Stimulated activated CD4-positive, alpha-beta T cell treated with anti-CD3 and anti-CD28 coated beads, Interleukin-4, amount 100 ng/mL, for 24 hours (primary cell): ENCODE measurements around the gene NECTIN2.
"Not testable (repeated sequence)": the region's sequence is repeated elsewhere in the genome, so short reads cannot be mapped to it uniquely, and the experiment has no call there.

Experiments used
- DNase-seq: peaks from one replicate; pipeline ENCODE4 v3.0.0-alpha.2; 2020

The NECTIN2 gene

DNA sequence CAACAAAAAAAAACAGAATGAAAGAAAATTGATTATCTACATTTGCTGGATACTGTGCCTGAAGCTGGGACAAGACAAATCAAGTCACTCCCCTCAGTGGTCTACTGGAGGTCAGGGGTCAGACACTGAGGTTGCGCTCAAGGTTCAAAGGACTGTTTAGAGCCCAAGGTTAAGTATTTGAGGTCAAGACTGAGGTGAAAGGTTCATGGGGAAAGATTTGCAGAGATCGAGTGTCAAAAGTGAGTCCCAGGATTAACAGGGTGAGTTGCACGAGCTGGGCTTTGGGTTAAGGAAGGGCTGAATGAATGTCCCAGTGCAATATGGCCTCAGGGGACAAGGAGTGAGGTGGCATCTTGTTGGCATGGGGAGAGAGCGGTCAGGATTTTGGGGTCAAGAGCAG lies 41.6 kb downstream of the NECTIN2 start:
- no peak for DNase-seq

GRCh38 chr19:44888335-44888734 lies 42.2 kb downstream of the NECTIN2 start:
- DNase-seq = not testable (repeated sequence)

GRCh38 chr19:44889830-44890365 lies 43.8 kb downstream of the NECTIN2 start:
- no peak for DNase-seq

DNA sequence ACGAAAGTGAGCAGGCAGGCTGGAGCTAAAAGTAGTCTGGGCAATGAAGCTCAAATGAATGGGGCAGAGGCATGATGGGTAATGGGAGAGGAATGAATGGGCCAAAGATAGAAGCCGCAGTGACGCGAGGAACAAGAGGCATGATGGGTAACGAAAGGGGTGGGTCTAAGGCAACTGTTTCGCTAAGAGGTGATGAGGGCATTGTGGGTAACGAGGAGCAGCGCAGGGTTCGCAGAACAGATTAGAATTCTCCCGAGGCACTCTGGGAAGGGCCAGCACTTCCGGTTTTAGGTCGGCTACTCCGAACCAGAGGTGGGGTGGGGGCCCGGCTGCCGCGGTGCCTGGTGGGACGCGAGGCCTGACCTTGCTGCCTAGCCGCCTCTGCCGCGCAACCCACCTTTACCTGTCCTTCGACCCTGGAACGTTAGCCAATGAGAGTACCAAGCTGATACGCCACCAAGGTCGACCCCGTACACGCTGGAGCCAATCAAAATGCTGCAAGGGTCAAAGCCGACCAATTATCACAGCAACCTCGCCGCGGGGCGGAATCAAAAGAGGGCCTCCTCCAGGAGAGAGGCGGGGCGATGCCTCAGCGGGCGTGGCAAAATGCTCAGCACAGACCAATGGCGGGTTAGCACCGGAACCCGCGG lies 44.4 kb downstream of the NECTIN2 start:
- peak; percentile 100 for DNase-seq

GRCh38 chr19:44891016-44891882 lies 45.2 kb downstream of the NECTIN2 start, which contains the start of gene TOMM40:
Gene TOMM40 (plus strand): TSS chr19:44891254. CDS start chr19:44891416, 162 bp downstream.
- peak; percentile 26 for DNase-seq

GRCh38 chr19:44892932-44893331 lies 46.8 kb downstream of the NECTIN2 start:
- DNase-seq = no peak

DNA sequence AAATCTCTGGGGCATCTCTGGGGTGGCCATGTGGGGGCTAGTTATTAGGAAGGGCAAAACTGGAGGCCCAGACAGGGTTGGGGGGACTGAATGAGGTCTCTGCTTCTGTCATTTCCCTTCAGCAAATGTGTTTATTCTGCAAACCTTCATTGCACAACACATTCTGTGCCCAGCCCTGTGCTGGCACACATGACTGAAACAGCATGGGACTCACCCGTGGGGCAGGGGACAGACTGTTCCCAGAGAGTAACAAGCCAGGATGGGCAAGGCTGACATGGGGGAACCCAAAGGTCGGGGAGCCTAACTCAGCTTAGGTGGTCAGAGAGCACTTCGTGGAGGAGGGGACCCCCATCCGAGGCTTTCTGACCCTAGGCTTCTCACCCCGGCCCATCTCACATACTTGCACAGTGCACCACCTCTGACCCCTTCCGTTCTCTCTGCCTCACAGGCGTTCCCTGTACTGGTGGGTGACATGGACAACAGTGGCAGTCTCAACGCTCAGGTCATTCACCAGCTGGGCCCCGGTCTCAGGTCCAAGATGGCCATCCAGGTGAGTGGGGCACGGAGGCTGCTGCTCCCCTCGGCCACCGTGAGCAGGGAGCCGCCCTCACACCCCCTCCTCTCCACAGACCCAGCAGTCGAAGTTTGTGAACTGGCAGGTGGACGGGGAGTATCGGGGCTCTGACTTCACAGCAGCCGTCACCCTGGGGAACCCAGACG lies 47.4 kb downstream of the NECTIN2 start:
- DNase-seq = no peak

GRCh38 chr19:44894052-44894400 lies 47.9 kb downstream of the NECTIN2 start:
- no peak for DNase-seq

- no peak for DNase-seq
These were observed 48.8 kb downstream of the NECTIN2 start for GRCh38 chr19:44894946-44895345.

GRCh38 chr19:44897835-44898234 lies 51.7 kb downstream of the NECTIN2 start:
- DNase-seq = no peak

DNA sequence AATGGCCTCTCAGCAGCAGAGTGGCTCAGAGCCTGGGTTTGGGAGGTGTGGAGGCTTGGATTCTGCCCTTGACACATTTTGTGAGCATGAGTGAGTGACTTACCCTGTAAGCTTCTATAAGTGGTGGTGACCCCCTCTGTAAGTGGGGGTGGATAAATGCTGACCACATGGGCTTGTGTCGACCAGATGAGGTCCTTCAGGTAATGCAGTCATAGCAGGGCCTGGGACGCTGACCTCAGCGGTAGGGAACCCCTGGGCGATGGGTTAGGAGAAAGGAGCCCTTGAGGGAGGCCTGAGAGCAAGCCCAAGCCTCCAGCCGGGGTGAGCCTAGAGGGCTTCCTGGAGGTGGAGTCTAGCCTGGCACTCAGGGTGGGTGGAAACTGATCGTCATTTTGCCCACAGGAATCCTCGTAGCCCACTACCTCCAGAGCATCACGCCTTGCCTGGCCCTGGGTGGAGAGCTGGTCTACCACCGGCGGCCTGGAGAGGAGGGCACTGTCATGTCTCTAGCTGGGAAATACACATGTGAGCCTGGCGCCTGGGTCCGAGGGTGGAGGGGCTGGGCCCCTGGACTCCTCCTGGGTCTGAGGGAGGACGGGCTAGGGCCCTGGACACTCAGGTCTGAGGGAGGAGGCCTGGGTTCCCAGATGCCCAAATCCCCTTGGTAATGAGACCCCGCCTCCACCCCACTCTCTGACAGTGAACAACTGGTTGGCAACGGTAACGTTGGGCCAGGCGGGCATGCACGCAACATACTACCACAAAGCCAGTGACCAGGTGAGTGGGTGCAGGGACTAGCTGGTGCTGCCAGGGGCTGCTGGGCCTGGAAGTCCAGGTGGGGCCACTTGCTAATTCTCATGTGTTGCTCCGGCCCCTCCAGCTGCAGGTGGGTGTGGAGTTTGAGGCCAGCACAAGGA lies 54.5 kb downstream of the NECTIN2 start:
- DNase-seq = no peak

GRCh38 chr19:44903216-44903601 lies 57.1 kb downstream of the NECTIN2 start:
- no peak for DNase-seq

GRCh38 chr19:44903602-44904425 lies 57.7 kb downstream of the NECTIN2 start:
- peak; percentile 78 for DNase-seq

GRCh38 chr19:44904426-44904994 lies 58.4 kb downstream of the NECTIN2 start:
- no peak for DNase-seq

DNA sequence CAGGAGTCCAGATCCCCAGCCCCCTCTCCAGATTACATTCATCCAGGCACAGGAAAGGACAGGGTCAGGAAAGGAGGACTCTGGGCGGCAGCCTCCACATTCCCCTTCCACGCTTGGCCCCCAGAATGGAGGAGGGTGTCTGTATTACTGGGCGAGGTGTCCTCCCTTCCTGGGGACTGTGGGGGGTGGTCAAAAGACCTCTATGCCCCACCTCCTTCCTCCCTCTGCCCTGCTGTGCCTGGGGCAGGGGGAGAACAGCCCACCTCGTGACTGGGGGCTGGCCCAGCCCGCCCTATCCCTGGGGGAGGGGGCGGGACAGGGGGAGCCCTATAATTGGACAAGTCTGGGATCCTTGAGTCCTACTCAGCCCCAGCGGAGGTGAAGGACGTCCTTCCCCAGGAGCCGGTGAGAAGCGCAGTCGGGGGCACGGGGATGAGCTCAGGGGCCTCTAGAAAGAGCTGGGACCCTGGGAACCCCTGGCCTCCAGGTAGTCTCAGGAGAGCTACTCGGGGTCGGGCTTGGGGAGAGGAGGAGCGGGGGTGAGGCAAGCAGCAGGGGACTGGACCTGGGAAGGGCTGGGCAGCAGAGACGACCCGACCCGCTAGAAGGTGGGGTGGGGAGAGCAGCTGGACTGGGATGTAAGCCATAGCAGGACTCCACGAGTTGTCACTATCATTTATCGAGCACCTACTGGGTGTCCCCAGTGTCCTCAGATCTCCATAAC lies 59.5 kb downstream of the NECTIN2 start, which contains the start of gene APOE:
TSS of gene APOE (plus strand) at position 360 of the 724 bp plus-strand sequence. CDS start 829 bp downstream, outside the sequence.
- no peak for DNase-seq

DNA sequence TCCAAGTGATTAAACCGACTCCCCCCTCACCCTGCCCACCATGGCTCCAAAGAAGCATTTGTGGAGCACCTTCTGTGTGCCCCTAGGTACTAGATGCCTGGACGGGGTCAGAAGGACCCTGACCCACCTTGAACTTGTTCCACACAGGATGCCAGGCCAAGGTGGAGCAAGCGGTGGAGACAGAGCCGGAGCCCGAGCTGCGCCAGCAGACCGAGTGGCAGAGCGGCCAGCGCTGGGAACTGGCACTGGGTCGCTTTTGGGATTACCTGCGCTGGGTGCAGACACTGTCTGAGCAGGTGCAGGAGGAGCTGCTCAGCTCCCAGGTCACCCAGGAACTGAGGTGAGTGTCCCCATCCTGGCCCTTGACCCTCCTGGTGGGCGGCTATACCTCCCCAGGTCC lies 61.5 kb downstream of the NECTIN2 start:
- no peak for DNase-seq

- no peak for DNase-seq
These were observed 62.2 kb downstream of the NECTIN2 start for GRCh38 chr19:44908074-44908835.

GRCh38 chr19:44908836-44909261 lies 62.8 kb downstream of the NECTIN2 start:
- no peak for DNase-seq

GRCh38 chr19:44909775-44910174 lies 63.7 kb downstream of the NECTIN2 start:
- no peak for DNase-seq
